Pulmonary artery endothelial cell (primary cell): Measurements from ENCODE around the gene EVL. TPM values are rescaled to one million over a fixed set of nuclear protein-coding genes. Genes with fewer than 3 reads are reported as not detected.
"Not testable (repeated sequence)": the region's sequence is repeated elsewhere in the genome, so short reads cannot be mapped to it uniquely, and the experiment has no call there.

Experiments used
- DNase-seq: peaks from one replicate; pipeline ENCODE4 v3.0.0-alpha.2; 2011; ENCODE audit warnings: low read depth, low spot score
- total RNA-seq: library from RNA; depleted of rRNA; stranded (reverse); fragments of >200 nt; gene quantifications from 2 replicates; pipeline ENCODE4 v1.2.3, GENCODE V29; 2014

Gene EVL, protein sequence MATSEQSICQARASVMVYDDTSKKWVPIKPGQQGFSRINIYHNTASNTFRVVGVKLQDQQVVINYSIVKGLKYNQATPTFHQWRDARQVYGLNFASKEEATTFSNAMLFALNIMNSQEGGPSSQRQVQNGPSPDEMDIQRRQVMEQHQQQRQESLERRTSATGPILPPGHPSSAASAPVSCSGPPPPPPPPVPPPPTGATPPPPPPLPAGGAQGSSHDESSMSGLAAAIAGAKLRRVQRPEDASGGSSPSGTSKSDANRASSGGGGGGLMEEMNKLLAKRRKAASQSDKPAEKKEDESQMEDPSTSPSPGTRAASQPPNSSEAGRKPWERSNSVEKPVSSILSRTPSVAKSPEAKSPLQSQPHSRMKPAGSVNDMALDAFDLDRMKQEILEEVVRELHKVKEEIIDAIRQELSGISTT
- total RNA-seq, result 10.5 and 14.0 TPM in 2 replicates

DNA sequence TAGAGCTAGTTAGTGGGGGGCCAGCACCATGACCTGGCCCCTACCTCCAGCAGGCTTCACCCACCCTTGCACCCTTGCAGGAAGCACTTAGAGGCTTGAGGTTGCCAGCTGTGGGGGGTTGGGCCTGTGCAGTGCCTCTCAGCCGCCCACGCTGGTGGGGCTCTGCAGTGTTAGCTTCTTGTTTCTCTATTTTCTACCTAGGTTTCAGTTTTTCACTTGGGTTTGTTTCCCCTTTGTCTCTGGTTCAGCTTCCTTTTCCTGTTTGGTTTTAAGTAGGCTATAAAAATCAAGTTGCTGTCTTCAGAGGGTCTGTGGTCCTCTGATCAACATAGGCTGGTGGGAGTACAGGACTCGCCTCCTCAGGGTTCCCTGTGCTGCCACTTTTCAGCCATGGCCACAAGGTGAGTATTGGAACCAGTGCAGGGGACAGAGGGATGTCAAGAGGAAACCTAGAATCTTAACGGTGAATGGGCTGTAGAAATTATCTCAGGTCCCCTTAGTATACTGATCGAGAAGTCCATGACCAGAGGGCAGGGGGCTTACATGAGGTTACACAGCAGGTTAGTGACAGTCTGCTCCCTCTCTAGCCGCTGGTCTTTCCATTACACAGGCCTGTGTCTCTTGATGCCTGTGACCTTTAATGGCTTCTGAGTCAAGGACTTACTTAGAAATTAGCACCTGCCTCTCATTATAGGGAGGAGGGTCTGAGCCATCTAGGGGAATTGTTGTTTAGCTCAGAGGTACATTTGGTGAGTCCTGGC lies at the start of gene EVL:
Gene EVL, plus strand, starts transcription at position 312 of the 761 bp plus-strand sequence. Its CDS starts 79 bp downstream, at position 391.
- DNase-seq, result no peak

DNA sequence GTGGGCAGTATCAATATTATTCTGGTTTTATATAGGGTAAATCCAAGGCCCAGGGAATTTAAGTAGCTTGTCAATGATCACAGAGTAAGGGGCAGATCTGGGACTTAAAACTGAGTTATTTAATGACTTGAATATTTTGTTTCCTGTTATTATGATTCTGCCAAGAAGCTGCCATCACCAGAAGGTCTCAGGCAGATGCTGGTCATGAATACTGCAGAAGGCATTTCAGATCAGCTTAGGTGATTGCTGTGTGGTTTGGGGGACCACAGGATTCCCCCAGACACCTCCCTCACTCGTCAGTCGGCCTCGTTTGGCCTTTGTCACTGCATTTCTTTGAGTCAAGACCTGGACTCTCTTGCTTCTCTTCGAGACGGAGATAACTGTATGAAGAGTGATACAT lies 47.7 kb upstream of the EVL start:
- DNase-seq, result no peak

- no peak for DNase-seq
Measured at GRCh38 chr14:100018054-100018453, 47.2 kb upstream of the EVL start.

DNA sequence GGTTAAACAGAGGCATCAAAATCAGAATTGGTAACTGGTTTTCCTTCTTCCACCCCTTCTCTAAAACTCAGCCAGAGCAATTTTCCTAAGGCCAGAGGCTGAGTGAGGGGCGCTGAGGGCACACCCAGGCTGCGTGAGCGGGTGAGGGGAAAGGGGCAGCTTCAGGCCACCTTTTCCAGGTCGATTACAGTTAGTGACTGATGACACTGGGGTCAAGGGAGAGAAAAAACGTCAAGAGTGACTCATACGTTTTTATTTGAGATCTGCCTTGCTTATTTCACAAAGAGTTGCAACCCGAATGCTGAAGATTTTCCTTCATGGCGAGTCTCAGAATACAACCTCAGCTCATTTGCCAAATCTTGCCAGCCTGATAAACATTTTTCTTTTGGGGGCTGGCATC lies 46.7 kb upstream of the EVL start:
- DNase-seq, result no peak

DNA sequence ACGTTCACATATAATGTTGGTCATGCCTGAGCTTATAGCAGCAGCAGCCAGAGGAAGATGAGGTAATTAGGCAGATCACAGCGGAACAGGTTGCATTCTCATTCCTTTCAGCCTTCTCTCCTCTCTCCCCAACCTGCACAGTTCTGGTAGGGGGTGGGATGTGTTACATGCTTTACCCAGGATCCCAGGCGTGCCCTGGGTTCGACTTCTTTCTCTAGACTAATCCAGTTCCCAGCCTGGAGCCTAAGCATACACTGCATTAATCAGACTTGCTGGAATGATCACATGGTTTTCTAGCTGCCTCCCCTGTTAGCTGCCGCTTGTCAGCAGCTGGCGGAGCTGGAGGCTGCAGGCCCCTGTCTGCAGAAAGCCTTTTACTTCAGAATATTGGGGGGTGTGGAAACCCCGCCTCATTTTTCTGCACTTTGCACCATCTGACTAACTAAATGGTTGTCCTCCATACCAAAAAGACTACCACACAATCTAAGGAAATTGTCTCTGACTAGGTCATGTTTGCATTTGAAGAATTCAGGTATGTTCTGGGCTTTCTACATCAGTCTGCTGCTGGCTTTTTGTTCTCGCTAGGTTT lies 46.0 kb upstream of the EVL start:
- no peak for DNase-seq

- no peak for DNase-seq
Measured at GRCh38 chr14:100020629-100021028, 44.6 kb upstream of the EVL start.

DNA sequence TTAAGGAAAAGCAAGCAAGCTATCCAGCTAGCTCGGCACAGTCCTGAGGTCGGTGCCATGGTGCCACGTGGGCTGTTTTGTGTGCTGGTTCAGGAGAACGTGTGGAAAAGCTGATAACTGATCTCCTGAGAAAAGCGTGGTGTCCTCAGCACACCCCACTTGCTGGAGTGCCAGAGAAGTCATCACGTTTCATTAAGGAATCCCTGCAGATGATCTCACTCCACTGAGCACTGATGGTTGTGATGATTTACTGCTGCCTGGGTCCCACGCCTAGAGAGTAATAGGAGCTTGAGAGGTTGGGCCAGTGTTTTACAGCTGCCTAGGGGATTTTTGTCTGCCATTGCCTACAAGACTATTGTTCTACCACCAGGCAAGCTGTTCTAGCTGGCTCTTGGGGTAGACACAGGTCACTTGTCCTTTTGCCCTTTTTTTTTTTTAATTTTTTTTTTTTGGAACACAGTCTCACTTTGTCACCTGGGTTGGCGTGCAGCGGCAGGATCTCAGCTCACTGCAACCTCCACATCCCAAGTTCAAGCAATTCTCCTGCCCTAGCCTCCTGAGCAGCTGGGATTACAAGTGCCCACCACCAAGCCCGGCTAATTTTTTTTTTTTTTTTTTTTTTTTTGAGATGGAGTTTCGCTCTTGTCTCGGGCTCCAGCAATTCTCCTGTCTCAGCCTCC lies 42.3 kb upstream of the EVL start:
- DNase-seq, result no peak

- no peak for DNase-seq
Measured at GRCh38 chr14:100025111-100025510, 40.1 kb upstream of the EVL start.

- no peak for DNase-seq
Measured at GRCh38 chr14:100027771-100028490, 37.3 kb upstream of the EVL start.

- no peak for DNase-seq
Measured at GRCh38 chr14:100028990-100029677, 36.1 kb upstream of the EVL start.

- DNase-seq, result not testable (repeated sequence)
Measured at GRCh38 chr14:100030006-100030405, 35.2 kb upstream of the EVL start.

DNA sequence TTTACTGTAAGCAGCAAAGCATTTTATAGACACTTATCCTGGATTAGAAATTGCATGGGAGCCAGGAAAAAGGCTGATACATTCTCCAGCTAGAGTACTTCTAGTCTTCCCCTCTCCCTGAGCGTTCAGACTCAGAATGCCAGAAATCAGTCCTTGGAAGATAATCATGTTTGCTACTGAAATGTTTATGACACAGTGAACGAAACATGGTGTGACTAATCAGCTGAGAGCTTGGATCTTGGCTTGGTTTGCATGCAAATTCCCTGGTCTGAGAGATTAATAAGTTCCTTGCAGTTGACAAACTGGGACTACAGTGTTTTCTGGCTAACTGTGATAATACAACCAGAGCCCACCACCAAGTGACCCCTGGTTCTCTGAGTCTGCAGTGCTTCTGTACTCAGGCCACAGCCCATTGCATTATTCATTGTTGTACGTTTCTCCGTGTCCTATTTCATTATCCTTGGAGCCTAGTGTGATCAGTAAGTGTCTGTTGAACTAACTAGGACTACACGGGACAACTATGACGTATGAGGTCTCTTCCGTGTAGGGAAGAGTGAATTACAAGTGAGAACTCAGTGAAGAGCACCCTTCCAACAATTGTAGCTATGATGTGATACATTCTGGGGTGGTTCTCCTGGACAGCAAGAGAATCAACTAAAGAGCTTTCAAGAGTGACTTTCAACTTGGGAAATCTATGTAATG lies 34.6 kb upstream of the EVL start:
- DNase-seq, result peak; percentile 27

- DNase-seq, result peak; percentile 79
Measured at GRCh38 chr14:100031506-100032281, 33.5 kb upstream of the EVL start.

- DNase-seq, result no peak
Measured at GRCh38 chr14:100032738-100033137, 32.5 kb upstream of the EVL start.

DNA sequence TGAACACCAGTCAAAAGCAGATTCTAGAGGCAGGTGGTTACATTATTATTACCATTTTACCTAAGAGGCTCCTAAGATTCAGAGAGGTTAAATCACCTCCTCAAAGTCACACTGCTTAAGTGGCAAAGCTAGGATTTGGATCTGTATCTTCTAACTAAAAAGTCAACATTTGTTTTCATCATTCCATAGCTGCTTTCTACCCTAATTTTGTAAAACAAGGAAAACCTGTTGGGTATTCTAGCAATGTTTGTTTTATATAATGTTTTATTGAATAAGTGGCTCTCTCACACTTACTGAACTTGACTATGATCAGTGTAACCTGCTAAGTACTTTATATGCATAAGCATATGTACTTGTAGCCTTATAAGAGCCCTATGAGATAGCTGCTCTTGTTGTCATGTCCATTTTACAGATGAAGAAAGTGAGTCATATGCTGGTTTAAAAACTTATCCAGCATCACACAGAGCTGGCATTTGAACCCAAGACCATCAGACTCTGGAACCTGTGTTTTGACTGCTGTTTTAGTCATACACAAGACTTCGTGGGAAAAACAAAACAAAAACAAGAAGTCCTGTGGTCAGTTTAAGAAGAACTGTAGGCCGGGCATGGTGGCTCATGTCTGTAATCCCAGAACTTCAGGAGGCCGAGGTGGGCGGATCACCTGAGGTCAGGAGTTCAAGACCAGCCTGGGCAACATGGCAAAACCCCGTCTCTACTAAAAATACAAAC lies 31.7 kb upstream of the EVL start:
- DNase-seq, result no peak

DNA sequence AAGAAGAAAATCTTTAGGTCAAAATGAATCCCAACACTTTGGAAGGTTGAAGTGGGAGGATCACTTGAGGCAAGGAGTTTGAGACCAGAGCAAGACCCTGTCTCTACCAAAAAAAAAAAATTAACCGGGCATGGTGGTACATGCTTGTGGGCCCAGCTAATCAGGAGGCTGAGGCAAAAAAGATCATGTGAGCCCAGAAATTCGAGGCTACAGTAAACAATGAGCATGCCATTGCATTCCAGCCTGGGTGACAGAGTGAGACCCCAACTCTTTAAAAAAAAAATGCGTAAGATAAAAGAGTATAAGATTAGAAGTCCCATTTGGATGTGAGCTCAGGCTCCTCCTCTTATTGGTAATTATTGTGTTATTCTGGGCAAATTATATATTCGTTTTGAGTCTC lies 30.8 kb upstream of the EVL start:
- DNase-seq, result no peak

DNA sequence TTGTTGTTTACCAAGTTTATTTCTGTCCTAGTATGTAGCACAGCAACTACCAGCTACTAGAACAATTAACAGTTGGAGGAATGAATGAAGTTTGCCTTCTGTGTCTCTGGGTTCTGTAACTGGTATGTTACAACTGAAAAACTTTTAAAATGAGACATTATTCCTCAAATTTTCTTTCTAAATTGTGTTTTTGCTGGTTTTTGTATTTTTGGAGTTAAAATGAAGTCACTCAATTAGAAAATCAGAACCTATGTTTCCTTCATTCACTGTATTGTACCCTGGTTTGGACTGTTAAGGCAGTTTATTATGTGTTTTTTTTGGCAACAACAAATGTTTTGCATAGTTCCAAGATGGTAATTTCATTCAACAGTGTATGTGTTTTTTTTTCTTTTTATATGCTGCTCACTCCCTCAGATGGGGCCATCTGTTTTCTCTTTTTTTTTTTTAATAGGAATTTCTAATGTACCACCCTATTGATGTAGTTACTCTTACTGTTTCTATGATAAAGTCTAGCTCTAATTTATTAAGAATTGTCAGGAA lies 30.2 kb upstream of the EVL start:
- no peak for DNase-seq

- DNase-seq, result no peak
Measured at GRCh38 chr14:100035700-100036099, 29.5 kb upstream of the EVL start.
